SH-SY5Y (cell line): ENCODE data around the gene ITIH1.

Experiments
- GATA2 ChIP-seq: IDR thresholded peaks from 2 replicates; pipeline ENCODE4 v1.6.1; 2011; ENCODE audit warnings: mild to moderate bottlenecking, low read depth, low read length
- GATA3 ChIP-seq: IDR thresholded peaks from 2 replicates; pipeline ENCODE4 v1.6.1; 2011; ENCODE audit warnings: low read depth, mild to moderate bottlenecking, low read length, moderate library complexity

- TF ChIP-seq GATA2, result no peak
- no peak for TF ChIP-seq GATA3
These were observed 39.3 kb downstream of the ITIH1 start for GRCh38 chr3:52816654-52817053.
